Pancreas (tissue), 10 donors: ENCODE data around the gene TBX1. TPM values are rescaled to one million over a fixed set of nuclear protein-coding genes. Genes with fewer than 3 reads are reported as not detected.
A peak's percentile ranks its signal among the peaks of the same experiment; 100 is the strongest.

Experiments
- ATAC-seq, 4 donors: fragments of 200-7000 bp; cut with Tn5 transposase; one replicate each; pipeline versions ENCODE4 v1.8.0 to v1.9.1; 2020; ENCODE audit warnings: mild to moderate bottlenecking in 4 of 4, moderate library complexity in 4 of 4
- DNase-seq, 6 donors: peaks; one replicate each; pipeline ENCODE4 v3.0.0-alpha.2; 2020
- FAIRE-seq: peaks from 2 replicates; lab custom pipeline; 2012; peaks lifted over from hg19 to GRCh38; lab: Jason Lieb, UNC
- H3K27ac ChIP-seq, 4 donors: fragments of 200-600 bp; sonication (generic); 1 replicate in 3 of 4; 2 replicates in 1 of 4; pipeline versions ENCODE4 v1.5.0 to v1.8.0; 2020
- H3K27me3 ChIP-seq, 4 donors: fragments of 200-600 bp; one replicate each; pipeline ENCODE4 v1.8.0; 2021
- H3K36me3 ChIP-seq, 3 donors: fragments of 200-600 bp; sonication (generic) in 1 of 3; one replicate each; pipeline versions ENCODE4 v1.5.0 to v1.8.0; 2020 to 2021
- H3K4me1 ChIP-seq, 3 donors: fragments of 200-600 bp; one replicate each; pipeline ENCODE4 v1.8.0; 2021
- H3K4me3 ChIP-seq, 4 donors: fragments of 200-600 bp; sonication (generic) in 2 of 4; one replicate each; pipeline versions ENCODE4 v1.5.0 to v1.8.0; 2020 to 2021
- H3K9me3 ChIP-seq, 4 donors: fragments of 200-600 bp; one replicate each; pipeline ENCODE4 v1.8.0; 2021
- WGBS, 2 donors: extraction: QIAGEN DNeasy Blood & Tissue Kit; methylation state at CpG; one replicate each; pipeline ENCODE4 v1.1.7; 2013; 5-methylcytosine and 5-hydroxymethylcytosine counted together
- intact Hi-C, 3 donors: fragments of 100-400 bp; cut with DNase I; formaldehyde crosslinking; loops; one replicate each; pipeline versions ENCODE4 v1.11.1 to v1.14.2; 2022
- polyA plus RNA-seq, 2 donors: library from polyadenylated mRNA; stranded (reverse); fragments of 200-250 nt; gene quantifications; one replicate each; pipeline ENCODE4 v1.2.3, GENCODE V29; 2013
- total RNA-seq, 6 donors: library from RNA; stranded (reverse); fragmentation: NEBNext Ultra II Directional in 4 of 6; extraction: Animal tissue kit (Norgen Biotek cat#: 25700) in 4 of 6; gene quantifications; one replicate each; pipeline versions ENCODE4 v1.2.1 to v1.2.4, GENCODE V29; 2021 to 2023
- TF ChIP-seq, protein P1 (sequence below), 4 donors: fragments of 200-600 bp; sonication (generic) in 3 of 4; IDR thresholded peaks; one replicate each; pipeline versions ENCODE4 v1.5.0 to v1.8.0; 2021; ENCODE audit warnings: antibody characterized with exemption in 4 of 4
- donor health status: healthy with polysubstance abuse.
- donor health status: DM: no; HTN: no; CAD: no; lungs with moderate emphysema.
- donor health status: DM: no; HTN: no; CAD: no.
- donor health status: control.
- donor health status: control.
- donor health status: Bipolar disorder and iron deficiency.
- donor health status: DM: yes; HTN: yes; CAD: no.
- donor health status: DM: no; HTN: no; CAD: no.
- donor health status: DM: no; HTN: no; CAD: no.
- donor health status: DM: yes; HTN: yes; CAD: no.

The TBX1 gene
- total and polyA plus RNA-seq, 8 donors, result 0.19 to 1.3 (median 0.31) TPM; not detected in 1

GRCh38 chr22:19779685-19780268 lies 19.2 kb downstream of the TBX1 start:
- TF ChIP-seq, protein P1, sequence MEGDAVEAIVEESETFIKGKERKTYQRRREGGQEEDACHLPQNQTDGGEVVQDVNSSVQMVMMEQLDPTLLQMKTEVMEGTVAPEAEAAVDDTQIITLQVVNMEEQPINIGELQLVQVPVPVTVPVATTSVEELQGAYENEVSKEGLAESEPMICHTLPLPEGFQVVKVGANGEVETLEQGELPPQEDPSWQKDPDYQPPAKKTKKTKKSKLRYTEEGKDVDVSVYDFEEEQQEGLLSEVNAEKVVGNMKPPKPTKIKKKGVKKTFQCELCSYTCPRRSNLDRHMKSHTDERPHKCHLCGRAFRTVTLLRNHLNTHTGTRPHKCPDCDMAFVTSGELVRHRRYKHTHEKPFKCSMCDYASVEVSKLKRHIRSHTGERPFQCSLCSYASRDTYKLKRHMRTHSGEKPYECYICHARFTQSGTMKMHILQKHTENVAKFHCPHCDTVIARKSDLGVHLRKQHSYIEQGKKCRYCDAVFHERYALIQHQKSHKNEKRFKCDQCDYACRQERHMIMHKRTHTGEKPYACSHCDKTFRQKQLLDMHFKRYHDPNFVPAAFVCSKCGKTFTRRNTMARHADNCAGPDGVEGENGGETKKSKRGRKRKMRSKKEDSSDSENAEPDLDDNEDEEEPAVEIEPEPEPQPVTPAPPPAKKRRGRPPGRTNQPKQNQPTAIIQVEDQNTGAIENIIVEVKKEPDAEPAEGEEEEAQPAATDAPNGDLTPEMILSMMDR (IDR thresholded peaks at IDR 0.05), result no peak
- Histone ChIP-seq H3K27me3 (no peaks in the 10 kb centered on the region), H3K9me3 (no peaks in the 10 kb centered on the region), H3K4me3 (no peak overlapping the region), H3K4me1 (no peaks in the 10 kb centered on the region), H3K36me3 (no peaks in the 10 kb centered on the region), H3K27ac (no peak overlapping the region)
- FAIRE-seq (no peak), DNase-seq (peak in 1 of 6 donors; percentile 21), ATAC-seq (no peak)
- 54 to 57% methylated on average over 13 of the region's 13 CpGs for WGBS, 2 donors
- intact Hi-C loops, result no loop called here

- H3K27me3 ChIP-seq, result no peaks in the 10 kb centered on the region
- TF ChIP-seq, protein P1 (IDR thresholded peaks at IDR 0.05), result no peak
- WGBS, 2 donors, result 79 to 81% methylated on average over 1 of the region's 1 CpG
- FAIRE-seq (no peak), DNase-seq (peak in 1 of 6 donors; percentile 9), ATAC-seq (no peak)
- H3K4me1 ChIP-seq, result no peaks in the 10 kb centered on the region
- H3K4me3 ChIP-seq, result no peak overlapping the region
- intact Hi-C loops, result no loop called here
- H3K9me3 ChIP-seq, result no peaks in the 10 kb centered on the region
- no peak overlapping the region for H3K27ac ChIP-seq
- H3K36me3 ChIP-seq, result no peaks in the 10 kb centered on the region
These were observed 22.0 kb downstream of the TBX1 start for GRCh38 chr22:19782533-19782932.

- FAIRE-seq, result no peak
- peak in 2 of 6 donors; percentile 28 to 34 for DNase-seq
- no peaks in the 10 kb centered on the region for H3K36me3 ChIP-seq
These were observed 23.2 kb downstream of the TBX1 start for GRCh38 chr22:19783586-19784383.

DNA sequence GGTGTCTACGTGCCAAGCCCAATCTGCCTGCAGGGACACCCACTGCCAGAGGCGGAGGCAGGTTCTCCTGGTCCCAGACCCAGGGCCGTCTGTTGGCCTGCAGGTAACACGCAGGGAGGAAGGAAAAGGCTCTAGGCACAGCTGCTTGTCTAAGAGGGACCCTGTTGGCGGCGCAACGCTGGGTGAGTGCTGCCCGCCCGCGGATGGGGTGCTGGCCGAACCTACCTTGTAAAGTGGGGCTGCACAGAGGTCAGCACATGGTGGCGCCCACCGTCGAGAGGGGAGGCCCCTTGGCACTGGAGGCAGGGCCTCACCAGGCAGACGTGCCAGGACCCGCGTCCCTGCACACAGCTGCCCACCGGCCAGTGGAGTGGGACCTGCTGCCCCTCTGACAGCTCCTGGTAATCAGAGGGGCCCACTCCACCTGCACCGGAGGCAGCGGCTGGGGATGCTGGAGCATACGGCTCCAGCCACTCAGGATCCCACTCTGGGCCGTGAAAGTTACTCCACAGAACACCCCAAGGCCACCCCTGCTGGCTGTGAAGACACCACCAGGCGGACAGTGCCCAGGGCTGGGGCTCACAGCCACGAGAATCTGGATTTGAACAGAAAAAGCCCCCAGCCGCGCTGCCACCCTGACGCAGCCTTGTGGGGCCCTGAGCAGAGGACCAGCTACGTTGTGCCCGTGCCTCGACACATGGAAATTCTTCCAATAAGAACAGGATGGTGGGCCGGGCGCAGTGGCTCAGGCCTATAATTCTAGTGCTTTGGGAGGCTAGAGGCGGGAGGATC lies 24.0 kb downstream of the TBX1 start:
- intact Hi-C loops, result no loop called here
- no peaks in the 10 kb centered on the region for H3K27me3 ChIP-seq
- H3K4me3 ChIP-seq, result no peak overlapping the region
- H3K4me1 ChIP-seq, result no peaks in the 10 kb centered on the region
- H3K27ac ChIP-seq, result no peak overlapping the region
- no peaks in the 10 kb centered on the region for H3K9me3 ChIP-seq
- no peaks in the 10 kb centered on the region for H3K36me3 ChIP-seq
- 74 to 86% methylated on average over 30 to 33 of the region's 33 CpGs for whole genome bisulfite sequencing, 2 donors
- FAIRE-seq (no peak), ATAC-seq (no peak), DNase-seq (peak in 3 of 6 donors; percentile 17 to 63 (median 53))
- TF ChIP-seq, protein P1 (IDR thresholded peaks at IDR 0.05), result no peak

More at GRCh38 chr22:19783586-19784383, 23.2 kb downstream of the TBX1 start:
- TF ChIP-seq, protein P1 (IDR thresholded peaks at IDR 0.05), result no peak
- no peaks in the 10 kb centered on the region for H3K27me3 ChIP-seq
- intact Hi-C loops, result no loop called here
- H3K9me3 ChIP-seq, result no peaks in the 10 kb centered on the region
- WGBS, 2 donors, result 73 to 76% methylated on average over 24 of the region's 24 CpGs
- no peak overlapping the region for H3K4me3 ChIP-seq
- ATAC-seq, result no peak
- H3K27ac ChIP-seq, result no peak overlapping the region
- H3K4me1 ChIP-seq, result no peaks in the 10 kb centered on the region
